Glutamatergic neuron (in vitro differentiated cells): Measurements from ENCODE around the gene FBLN1. TPM values are rescaled to one million over a fixed set of nuclear protein-coding genes. Genes with fewer than 3 reads are reported as not detected.

Experiments
- DNase-seq: peaks from one replicate; pipeline ENCODE4 v3.0.0; 2022
- H3K27ac Mint-ChIP-seq: one replicate; pipeline ENCODE4 v1.8.0; 2020; ENCODE audit warnings: mild to moderate bottlenecking, mixed read lengths, inconsistent platforms; ENCODE audit not compliant: unreplicated experiment
- H3K27me3 Mint-ChIP-seq: one replicate; pipeline ENCODE4 v1.8.0; 2020; ENCODE audit warnings: mild to moderate bottlenecking, moderate library complexity, mixed read lengths, inconsistent platforms; ENCODE audit not compliant: unreplicated experiment
- H3K36me3 Mint-ChIP-seq: one replicate; pipeline ENCODE4 v1.8.0; 2020; ENCODE audit warnings: mild to moderate bottlenecking, mixed read lengths, inconsistent platforms; ENCODE audit not compliant: unreplicated experiment
- H3K4me1 Mint-ChIP-seq: one replicate; pipeline ENCODE4 v1.8.0; 2020; ENCODE audit warnings: mild to moderate bottlenecking, low read depth, mixed read lengths, inconsistent platforms; ENCODE audit not compliant: unreplicated experiment
- H3K4me3 Mint-ChIP-seq: one replicate; pipeline ENCODE4 v1.8.0; 2020; ENCODE audit warnings: mild to moderate bottlenecking, mixed read lengths, inconsistent platforms; ENCODE audit not compliant: unreplicated experiment
- H3K9me3 Mint-ChIP-seq: one replicate; pipeline ENCODE4 v1.8.0; 2020; ENCODE audit warnings: mild to moderate bottlenecking, moderate library complexity, mixed read lengths, inconsistent platforms; ENCODE audit not compliant: unreplicated experiment
- CTCF ChIP-seq: fragments of 200-600 bp; sonication (generic); IDR thresholded peaks from one replicate; pipeline ENCODE4 v1.5.0; 2021; ENCODE audit not compliant: partially characterized antibody, unreplicated experiment
- total RNA-seq: library from RNA; stranded (reverse); fragmentation: NEBNext Ultra II Directional; extraction: Animal tissue kit (Norgen Biotek cat#: 25700); gene quantifications from one replicate; pipeline ENCODE4 v1.2.1, GENCODE V29; 2021; ENCODE audit not compliant: unreplicated experiment

FBLN1 gene
- total RNA-seq, 1 donor from 2014 or later: 184 TPM

- Mint-ChIP-seq H3K27ac (no peak overlapping the region), H3K27me3 (peaks cover 4% of the 10 kb centered on the region), H3K36me3 (peaks cover 13% of the 10 kb centered on the region), H3K9me3 (peaks cover 5% of the 10 kb centered on the region), H3K4me3 (no peak overlapping the region), H3K4me1 (no peaks in the 10 kb centered on the region)
- DNase-seq: peak; percentile 1
- no peak for TF ChIP-seq CTCF
These were observed 20.5 kb upstream of the FBLN1 start for GRCh38 chr22:45482169-45482568.

- H3K36me3 Mint-ChIP-seq: peaks cover 17% of the 10 kb centered on the region
- peaks cover 2% of the 10 kb centered on the region for H3K27me3 Mint-ChIP-seq
- no peak for DNase-seq
- peaks cover 8% of the 10 kb centered on the region for H3K9me3 Mint-ChIP-seq
- no peak overlapping the region for H3K27ac Mint-ChIP-seq
- no peak overlapping the region for H3K4me3 Mint-ChIP-seq
- no peaks in the 10 kb centered on the region for H3K4me1 Mint-ChIP-seq
- TF ChIP-seq CTCF: no peak
These were observed 19.4 kb upstream of the FBLN1 start for GRCh38 chr22:45483319-45483718.

GRCh38 chr22:45483918-45484499, 18.7 kb upstream of the FBLN1 start:
- Mint-ChIP-seq H3K27me3 (peaks cover 2% of the 10 kb centered on the region), H3K4me1 (no peaks in the 10 kb centered on the region), H3K27ac (no peak overlapping the region), H3K36me3 (peaks cover 17% of the 10 kb centered on the region), H3K4me3 (no peak overlapping the region), H3K9me3 (peaks cover 8% of the 10 kb centered on the region)
- DNase-seq: peak; percentile 1
- no peak for TF ChIP-seq CTCF

GRCh38 chr22:45484742-45485141, 17.9 kb upstream of the FBLN1 start:
- peak; percentile 7 for DNase-seq
- TF ChIP-seq CTCF: no peak
- Mint-ChIP-seq H3K4me1 (no peaks in the 10 kb centered on the region), H3K36me3 (peaks cover 17% of the 10 kb centered on the region), H3K9me3 (peaks cover 8% of the 10 kb centered on the region), H3K27ac (no peak overlapping the region), H3K4me3 (no peak overlapping the region), H3K27me3 (peaks cover 2% of the 10 kb centered on the region)

GRCh38 chr22:45485261-45485660, 17.4 kb upstream of the FBLN1 start:
- Mint-ChIP-seq H3K27me3 (peaks cover 2% of the 10 kb centered on the region), H3K4me1 (no peaks in the 10 kb centered on the region), H3K27ac (no peak overlapping the region), H3K9me3 (peaks cover 8% of the 10 kb centered on the region), H3K4me3 (no peak overlapping the region), H3K36me3 (peaks cover 17% of the 10 kb centered on the region)
- DNase-seq: no peak
- no peak for TF ChIP-seq CTCF
